Activated T-helper 1 cell treated with Interleukin-2 at 50 U/mL for 16 hours (primary cell): ENCODE results near the gene PMEPA1.
"Not testable (repeated sequence)": the region's sequence is repeated elsewhere in the genome, so short reads cannot be mapped to it uniquely, and the experiment has no call there.

ENCODE experiments used
- DNase-seq: peaks from one replicate; pipeline ENCODE4 v3.0.0-alpha.2; 2020; ENCODE audit warnings: low read depth

The PMEPA1 gene

GRCh38 chr20:57650756-57651483, 58.9 kb downstream of the PMEPA1 start:
- no peak for DNase-seq

DNA sequence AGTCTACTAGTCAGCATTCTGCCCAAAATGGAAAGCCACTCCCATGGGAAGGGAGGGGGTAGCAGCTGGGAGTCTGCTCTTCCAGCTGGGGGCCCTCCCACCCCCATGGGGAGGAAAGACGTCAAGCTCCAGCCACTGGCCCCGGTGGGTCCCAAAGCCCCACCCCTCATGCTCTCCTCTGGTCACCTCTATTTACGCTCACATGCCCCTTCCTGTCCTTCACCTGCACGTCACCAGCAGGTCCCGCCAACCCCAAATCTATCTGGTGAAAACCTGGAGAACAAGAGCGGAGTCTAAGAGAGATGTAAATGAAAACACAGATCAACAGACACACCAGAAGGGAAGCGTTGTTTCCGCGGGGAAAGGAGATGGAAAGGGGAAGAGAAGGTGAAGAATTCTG, 59.5 kb downstream of the PMEPA1 start:
- no peak for DNase-seq

GRCh38 chr20:57649617-57650015, 60.2 kb downstream of the PMEPA1 start:
- no peak for DNase-seq

GRCh38 chr20:57648878-57649616, 60.8 kb downstream of the PMEPA1 start:
- no peak for DNase-seq

- DNase-seq: no peak
These were observed 61.7 kb downstream of the PMEPA1 start for GRCh38 chr20:57647933-57648785.

DNA sequence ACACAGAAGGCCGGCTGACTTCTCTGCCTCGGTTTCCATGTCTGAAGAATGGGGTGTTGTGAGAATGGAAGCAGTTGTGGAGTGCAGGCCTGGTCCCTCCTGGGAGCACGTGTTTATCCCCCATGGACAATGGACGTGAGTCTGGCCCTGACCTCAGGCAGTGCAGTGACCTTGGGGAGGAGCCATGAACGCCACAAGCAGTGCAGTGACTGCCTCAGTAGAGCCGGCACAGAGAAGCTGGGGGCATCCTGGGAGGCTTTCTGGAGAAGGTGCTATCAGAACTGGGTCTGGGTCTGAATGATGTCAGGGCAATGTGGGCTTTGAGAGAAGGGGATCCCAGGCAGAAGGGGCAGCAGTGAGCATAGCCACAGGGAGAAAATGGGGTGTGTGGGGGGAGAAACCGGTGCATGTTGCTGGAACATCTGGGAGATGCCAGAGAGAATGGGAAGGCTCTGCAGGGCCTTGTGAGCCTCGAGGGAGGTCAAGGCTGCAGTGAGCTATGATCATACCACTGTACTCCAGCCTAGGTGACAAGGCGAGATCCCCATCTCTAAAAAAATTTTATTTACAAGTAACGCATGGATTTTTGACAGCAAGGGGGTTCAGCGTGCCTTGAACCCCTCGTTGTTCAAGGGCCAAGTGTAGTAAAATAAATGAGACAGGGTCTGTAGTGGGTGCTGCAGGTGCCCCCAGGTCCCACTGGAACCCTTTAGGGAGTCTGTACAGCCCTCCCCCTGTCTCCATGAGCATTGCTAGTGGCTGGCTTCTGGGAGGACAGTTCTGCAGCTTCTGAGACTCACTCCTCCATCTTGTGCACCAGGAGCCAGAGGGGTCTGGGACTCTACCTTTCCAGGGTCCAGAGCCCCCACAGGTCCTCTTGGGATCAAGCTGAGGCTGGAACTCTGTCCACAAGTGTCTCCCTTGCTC, 62.5 kb downstream of the PMEPA1 start:
- no peak for DNase-seq

GRCh38 chr20:57638895-57639236, 70.9 kb downstream of the PMEPA1 start:
- no peak for DNase-seq

GRCh38 chr20:57638173-57638894, 71.5 kb downstream of the PMEPA1 start:
- DNase-seq: no peak

DNA sequence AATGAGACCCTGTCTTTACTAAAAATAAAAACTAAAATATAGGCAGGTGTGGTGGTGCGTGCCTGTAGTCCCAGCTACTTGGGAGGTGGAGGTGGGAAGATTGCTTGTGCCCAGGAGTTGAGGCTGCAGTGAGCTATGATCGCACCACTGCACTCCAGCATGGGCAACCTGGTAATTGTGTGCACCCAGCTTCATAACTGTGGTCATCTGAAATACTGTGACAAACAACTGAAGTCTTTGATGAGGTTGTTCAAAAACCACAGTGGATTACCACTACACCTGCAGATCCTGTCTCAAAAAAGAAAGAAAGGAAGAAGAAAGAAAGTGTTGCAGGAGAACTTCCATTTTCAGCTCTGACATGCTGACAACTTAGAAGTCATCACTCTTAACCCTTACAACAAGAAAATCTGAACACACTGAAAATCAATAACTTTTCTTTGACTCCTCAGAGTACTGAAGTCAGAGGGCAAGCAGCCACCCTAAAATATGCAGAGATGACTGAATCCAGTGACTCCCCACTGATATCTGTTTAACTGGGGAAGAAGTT, 75.8 kb downstream of the PMEPA1 start:
- DNase-seq: no peak

- DNase-seq: no peak
These were observed 77.5 kb downstream of the PMEPA1 start for GRCh38 chr20:57632286-57632685.

- DNase-seq: no peak
These were observed 79.8 kb downstream of the PMEPA1 start for GRCh38 chr20:57630061-57630460.

DNA sequence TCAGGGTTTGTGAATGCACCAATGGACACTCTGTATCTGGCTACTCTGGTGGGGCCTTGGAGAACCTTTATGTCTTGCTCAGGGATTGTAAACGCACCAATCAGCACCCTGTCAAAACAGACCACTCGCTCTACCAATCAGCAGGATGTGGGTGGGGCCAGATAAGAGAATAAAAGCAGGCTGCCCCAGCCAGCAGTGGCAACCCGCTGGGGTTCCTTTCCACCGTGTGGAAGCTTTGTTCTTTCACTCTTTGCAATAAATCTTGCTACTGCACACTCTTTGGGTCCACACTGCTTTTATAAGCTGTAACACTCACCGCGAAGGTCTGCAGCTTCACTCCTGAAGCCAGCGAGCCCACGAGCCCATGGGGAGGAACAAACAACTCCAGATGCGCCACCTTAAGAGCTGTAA, 80.3 kb downstream of the PMEPA1 start:
- not testable (repeated sequence) for DNase-seq

DNA sequence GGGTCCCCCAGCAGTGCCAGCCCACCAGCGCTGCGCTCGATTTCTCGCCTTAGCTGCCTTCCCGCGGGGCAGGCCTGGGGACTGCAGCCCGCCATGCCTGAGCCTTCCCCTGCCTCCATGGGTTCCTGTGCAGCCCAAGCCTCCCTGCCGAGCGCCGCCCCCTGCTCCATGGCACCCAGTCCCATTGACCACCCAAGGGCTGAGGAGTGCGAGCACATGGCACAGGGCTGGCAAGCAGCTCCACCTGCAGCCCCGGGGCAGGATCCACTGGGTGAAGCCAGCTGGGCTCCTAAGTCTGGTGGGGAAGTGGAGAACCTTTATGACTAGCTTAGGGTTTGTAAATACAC, 80.9 kb downstream of the PMEPA1 start:
- DNase-seq: not testable (repeated sequence)

DNA sequence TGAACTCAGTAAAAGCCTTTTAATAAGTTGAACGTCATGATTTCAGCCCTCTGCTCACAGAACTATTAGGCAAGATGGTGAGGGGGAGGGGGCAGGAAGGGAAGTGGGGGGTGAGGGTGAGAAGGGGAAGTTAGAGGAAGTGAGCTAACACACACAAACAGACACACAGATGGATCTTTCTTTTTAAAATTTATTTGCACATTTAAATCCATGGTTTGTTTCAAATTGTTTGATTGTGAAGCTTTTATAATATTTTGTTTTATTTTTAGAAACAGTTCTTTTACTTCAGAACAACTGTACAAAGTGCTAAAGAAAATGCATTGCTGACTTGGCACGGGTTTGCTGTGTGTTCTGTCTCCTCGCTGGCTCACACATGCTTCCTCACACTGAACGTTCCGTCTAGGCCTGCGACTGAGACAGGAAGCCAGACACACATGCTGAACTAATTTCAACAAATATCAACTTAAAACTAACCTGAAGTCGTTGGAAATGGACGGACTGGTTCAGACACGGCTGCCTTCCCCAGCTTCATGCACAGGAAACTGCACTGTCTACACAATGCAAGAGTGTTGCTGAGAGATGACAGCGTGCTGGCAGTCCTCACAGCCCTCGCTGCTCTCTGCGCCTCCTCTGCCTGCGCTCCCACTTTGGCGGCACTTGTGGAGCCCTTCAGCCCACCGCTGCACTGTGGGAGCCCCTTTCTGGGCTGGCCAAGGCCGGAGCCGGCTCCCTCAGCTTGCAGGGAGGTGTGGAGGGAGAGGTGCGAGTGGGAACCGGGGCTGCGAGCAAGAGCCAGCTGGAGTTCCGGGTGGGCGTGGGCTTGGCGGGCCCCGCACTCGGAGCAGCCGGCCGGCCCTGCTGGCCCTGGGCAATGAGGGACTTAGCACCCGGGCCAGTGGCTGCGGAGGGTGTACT, 81.5 kb downstream of the PMEPA1 start:
- peak; percentile 26 for DNase-seq

- DNase-seq: no peak
These were observed 82.5 kb downstream of the PMEPA1 start for GRCh38 chr20:57627339-57627738.

DNA sequence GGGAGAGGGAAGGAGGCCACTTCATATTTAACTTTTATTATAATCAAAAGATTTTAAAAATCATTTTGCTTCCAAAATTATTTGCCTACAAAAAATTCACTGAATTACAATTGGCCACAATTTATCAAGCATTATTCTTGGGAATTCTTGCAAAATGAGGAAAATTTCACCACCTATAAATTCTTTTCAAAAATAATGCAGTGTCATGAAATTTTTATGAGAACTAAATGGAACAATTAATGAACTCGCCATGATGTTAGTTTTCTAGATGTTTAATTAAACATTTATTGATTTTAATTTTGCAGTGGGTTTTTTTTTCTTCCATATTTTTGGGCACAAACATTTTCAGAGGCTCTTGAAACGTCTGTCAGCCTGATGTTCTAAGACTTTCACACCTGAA, 83.8 kb downstream of the PMEPA1 start:
- no peak for DNase-seq

DNA sequence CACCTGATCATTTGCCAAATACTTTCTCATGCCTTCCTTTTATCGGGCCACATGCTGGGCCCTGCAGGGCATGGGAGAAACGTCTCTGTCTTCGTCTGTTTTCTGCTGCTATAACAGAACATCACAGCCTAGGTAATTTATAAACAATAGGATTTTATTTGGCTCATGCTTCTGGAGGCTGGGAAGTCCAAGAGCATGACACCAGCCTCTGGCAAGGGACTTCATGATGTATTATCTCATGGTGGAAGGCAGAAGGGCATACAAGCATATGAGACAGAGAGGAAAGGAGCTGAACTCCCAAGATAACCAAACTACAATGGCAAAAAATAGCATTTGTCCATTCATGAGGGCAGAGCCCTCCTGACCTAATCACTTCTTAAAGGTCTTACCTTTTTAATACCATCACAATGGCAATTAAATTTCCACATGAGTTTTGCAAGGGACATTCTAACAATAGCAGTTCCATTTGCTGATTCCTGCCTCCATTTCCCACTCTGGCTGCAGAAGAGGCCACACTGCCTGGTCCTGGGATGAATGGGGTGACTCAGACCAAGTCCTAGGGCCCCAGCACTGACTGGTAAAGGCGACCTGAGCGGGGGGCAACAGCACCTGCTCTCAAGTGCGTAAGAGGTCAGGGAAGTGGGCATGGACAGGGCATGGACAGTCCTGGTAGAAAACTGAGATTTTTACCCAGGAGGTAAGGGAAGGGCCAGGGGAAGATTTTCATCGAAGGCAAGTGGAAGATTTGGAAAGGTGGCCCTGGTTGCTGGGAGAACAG, 84.4 kb downstream of the PMEPA1 start:
- DNase-seq: no peak

- no peak for DNase-seq
These were observed 85.7 kb downstream of the PMEPA1 start for GRCh38 chr20:57624124-57624523.
